ENCODE results near the gene ERG.

ERG gene

GRCh38 chr21:38365521-38365920 is 132.8 kb downstream of the ERG start:
- H3K27me3 ChIP-seq (ENCODE audit: insufficient read depth, low read length) = no peaks in the 10 kb centered on the region
- no peak overlapping the region for H3K4me3 ChIP-seq (ENCODE audit: low read length)
- no peak overlapping the region for H3K27ac ChIP-seq (ENCODE audit: low read length)
- H3K36me3 ChIP-seq (ENCODE audit: insufficient read depth, low read depth, low read length) = no peaks in the 10 kb centered on the region
- H3K9ac ChIP-seq (ENCODE audit: low read depth, low read length) = no peak overlapping the region
- no peaks in the 10 kb centered on the region; the same call in 1 of the 2 replicates for H3K9me3 ChIP-seq (ENCODE audit: insufficient read depth, low read depth, low read length)
- no peaks in the 10 kb centered on the region for H3K4me1 ChIP-seq (ENCODE audit: insufficient read depth, low read length)

DNA sequence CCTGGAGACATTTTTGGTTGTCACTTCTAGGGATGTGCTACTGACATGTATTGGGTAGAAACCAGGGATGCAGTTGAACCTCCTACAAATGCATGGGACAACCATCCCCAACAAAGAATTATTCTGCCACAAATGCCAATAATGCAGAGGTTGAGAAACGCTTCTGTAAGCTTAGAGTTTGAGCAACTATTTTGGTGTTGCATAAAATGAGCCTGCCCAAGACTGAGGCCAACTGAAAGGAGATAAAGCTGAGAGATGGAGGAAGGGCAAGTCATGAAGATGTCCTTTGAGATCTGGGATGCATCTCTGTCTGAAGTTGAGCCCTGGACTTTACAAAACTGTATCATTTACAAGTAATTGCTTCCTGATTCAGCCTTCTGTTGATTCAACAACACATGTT is 134.6 kb downstream of the ERG start:
- Histone ChIP-seq H3K36me3 (ENCODE audit: insufficient read depth, low read depth, low read length) (no peaks in the 10 kb centered on the region), H3K27ac (ENCODE audit: low read length) (no peak overlapping the region), H3K9me3 (ENCODE audit: insufficient read depth, low read depth, low read length) (no peaks in the 10 kb centered on the region), H3K27me3 (ENCODE audit: insufficient read depth, low read length) (no peaks in the 10 kb centered on the region), H3K4me3 (ENCODE audit: low read length) (no peak overlapping the region), H3K9ac (ENCODE audit: low read depth, low read length) (no peak overlapping the region), H3K4me1 (ENCODE audit: insufficient read depth, low read length) (no peaks in the 10 kb centered on the region)

- H3K4me1 ChIP-seq (ENCODE audit: insufficient read depth, low read length) = peaks cover under 1% of the 10 kb centered on the region; the same call in 1 of the 2 replicates
- H3K9me3 ChIP-seq (ENCODE audit: insufficient read depth, low read depth, low read length) = no peaks in the 10 kb centered on the region
- no peaks in the 10 kb centered on the region for H3K36me3 ChIP-seq (ENCODE audit: insufficient read depth, low read depth, low read length)
- H3K27me3 ChIP-seq (ENCODE audit: insufficient read depth, low read length) = no peaks in the 10 kb centered on the region
- no peak overlapping the region for H3K9ac ChIP-seq (ENCODE audit: low read depth, low read length)
- no peak overlapping the region for H3K4me3 ChIP-seq (ENCODE audit: low read length)
- no peak overlapping the region for H3K27ac ChIP-seq (ENCODE audit: low read length)
Observed at GRCh38 chr21:38361324-38361723, 137.0 kb downstream of the ERG start.

DNA sequence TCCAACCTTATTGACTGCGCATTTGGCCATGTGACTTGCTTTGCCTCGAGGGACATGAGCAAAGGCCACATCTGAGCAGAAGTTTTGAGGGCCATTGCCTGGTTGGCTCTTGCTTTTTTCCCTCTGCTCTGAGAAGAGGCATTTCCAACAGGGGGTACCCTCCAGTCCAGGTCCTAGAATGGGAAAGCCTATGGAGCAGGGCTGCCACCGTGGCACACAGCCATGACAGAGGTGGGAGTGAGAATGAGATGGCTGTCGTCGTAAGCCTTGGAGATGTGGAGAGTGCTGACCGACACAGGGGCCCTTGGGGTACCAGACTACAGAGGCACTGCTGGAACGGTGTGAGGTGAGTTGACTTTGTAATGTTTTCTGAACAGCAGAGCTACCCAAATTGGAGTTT is 138.4 kb downstream of the ERG start:
- Histone ChIP-seq H3K36me3 (ENCODE audit: insufficient read depth, low read depth, low read length) (no peaks in the 10 kb centered on the region), H3K27ac (ENCODE audit: low read length) (no peak overlapping the region)

DNA sequence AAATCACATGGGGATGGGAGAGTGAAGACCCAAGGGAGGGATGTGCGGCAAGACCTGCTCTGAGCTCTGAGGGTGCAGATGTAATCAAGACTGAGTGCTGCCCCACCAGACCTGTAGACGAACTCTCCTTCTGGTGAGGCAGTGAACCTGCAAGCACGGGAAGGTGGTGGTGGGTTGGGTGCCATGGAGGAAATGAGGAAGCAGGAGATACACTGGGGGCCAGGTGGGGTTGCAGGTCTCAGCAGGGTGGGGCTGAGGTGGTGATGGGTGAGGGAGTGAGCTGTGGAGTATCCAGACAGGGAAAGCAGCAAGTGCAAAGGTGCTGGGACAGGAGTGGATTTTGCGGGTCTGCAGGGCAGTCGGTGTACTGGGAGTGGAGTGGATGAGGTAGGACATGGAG is 139.2 kb downstream of the ERG start:
- Histone ChIP-seq H3K36me3 (ENCODE audit: insufficient read depth, low read depth, low read length) (no peaks in the 10 kb centered on the region), H3K27me3 (ENCODE audit: insufficient read depth, low read length) (peaks cover 8% of the 10 kb centered on the region; the same call in 1 of the 2 replicates), H3K4me3 (ENCODE audit: low read length) (no peak overlapping the region), H3K4me1 (ENCODE audit: insufficient read depth, low read length) (peaks cover 3% of the 10 kb centered on the region; the same call in 1 of the 2 replicates), H3K9me3 (ENCODE audit: insufficient read depth, low read depth, low read length) (no peaks in the 10 kb centered on the region), H3K9ac (ENCODE audit: low read depth, low read length) (no peak overlapping the region), H3K27ac (ENCODE audit: low read length) (no peak overlapping the region)

More for the DNA sequence above, 138.4 kb downstream of the ERG start:
- H3K9me3 ChIP-seq (ENCODE audit: insufficient read depth, low read depth, low read length) = no peaks in the 10 kb centered on the region
- peaks cover 8% of the 10 kb centered on the region; the same call in 1 of the 2 replicates for H3K27me3 ChIP-seq (ENCODE audit: insufficient read depth, low read length)
- H3K4me1 ChIP-seq (ENCODE audit: insufficient read depth, low read length) = peaks cover 3% of the 10 kb centered on the region; the same call in 1 of the 2 replicates
- no peak overlapping the region for H3K4me3 ChIP-seq (ENCODE audit: low read length)
- no peak overlapping the region for H3K9ac ChIP-seq (ENCODE audit: low read depth, low read length)

- Histone ChIP-seq H3K27ac (ENCODE audit: low read length) (no peak overlapping the region), H3K27me3 (ENCODE audit: insufficient read depth, low read length) (peaks cover 8% of the 10 kb centered on the region; the same call in 1 of the 2 replicates), H3K9me3 (ENCODE audit: insufficient read depth, low read depth, low read length) (no peaks in the 10 kb centered on the region), H3K36me3 (ENCODE audit: insufficient read depth, low read depth, low read length) (no peaks in the 10 kb centered on the region), H3K4me3 (ENCODE audit: low read length) (no peak overlapping the region), H3K4me1 (ENCODE audit: insufficient read depth, low read length) (peaks cover 3% of the 10 kb centered on the region; the same call in 1 of the 2 replicates), H3K9ac (ENCODE audit: low read depth, low read length) (no peak overlapping the region)
Observed at GRCh38 chr21:38358666-38359065, 139.6 kb downstream of the ERG start.

- Histone ChIP-seq H3K27me3 (ENCODE audit: insufficient read depth, low read length) (peaks cover 8% of the 10 kb centered on the region; the same call in 1 of the 2 replicates), H3K27ac (ENCODE audit: low read length) (no peak overlapping the region), H3K4me1 (ENCODE audit: insufficient read depth, low read length) (peaks cover 3% of the 10 kb centered on the region; the same call in 1 of the 2 replicates), H3K36me3 (ENCODE audit: insufficient read depth, low read depth, low read length) (no peaks in the 10 kb centered on the region), H3K9me3 (ENCODE audit: insufficient read depth, low read depth, low read length) (no peaks in the 10 kb centered on the region), H3K9ac (ENCODE audit: low read depth, low read length) (no peak overlapping the region), H3K4me3 (ENCODE audit: low read length) (no peak overlapping the region)
Observed at GRCh38 chr21:38358098-38358497, 140.2 kb downstream of the ERG start.

GRCh38 chr21:38356883-38357625 is 141.2 kb downstream of the ERG start:
- Histone ChIP-seq H3K4me3 (ENCODE audit: low read length) (no peak overlapping the region), H3K27ac (ENCODE audit: low read length) (no peak overlapping the region), H3K36me3 (ENCODE audit: insufficient read depth, low read depth, low read length) (no peaks in the 10 kb centered on the region), H3K4me1 (ENCODE audit: insufficient read depth, low read length) (peaks cover 8% of the 10 kb centered on the region; the same call in 1 of the 2 replicates), H3K9me3 (ENCODE audit: insufficient read depth, low read depth, low read length) (no peaks in the 10 kb centered on the region), H3K9ac (ENCODE audit: low read depth, low read length) (no peak overlapping the region), H3K27me3 (ENCODE audit: insufficient read depth, low read length) (peaks cover 13% of the 10 kb centered on the region)

- no peaks in the 10 kb centered on the region for H3K36me3 ChIP-seq (ENCODE audit: insufficient read depth, low read depth, low read length)
- peaks cover 16% of the 10 kb centered on the region; the same call in 1 of the 2 replicates for H3K4me1 ChIP-seq (ENCODE audit: insufficient read depth, low read length)
- H3K9ac ChIP-seq (ENCODE audit: low read depth, low read length) = no peak overlapping the region
- no peak overlapping the region for H3K4me3 ChIP-seq (ENCODE audit: low read length)
- no peaks in the 10 kb centered on the region for H3K9me3 ChIP-seq (ENCODE audit: insufficient read depth, low read depth, low read length)
- no peak overlapping the region for H3K27ac ChIP-seq (ENCODE audit: low read length)
- peaks cover 19% of the 10 kb centered on the region for H3K27me3 ChIP-seq (ENCODE audit: insufficient read depth, low read length)
Observed at GRCh38 chr21:38355992-38356781, 142.1 kb downstream of the ERG start.

DNA sequence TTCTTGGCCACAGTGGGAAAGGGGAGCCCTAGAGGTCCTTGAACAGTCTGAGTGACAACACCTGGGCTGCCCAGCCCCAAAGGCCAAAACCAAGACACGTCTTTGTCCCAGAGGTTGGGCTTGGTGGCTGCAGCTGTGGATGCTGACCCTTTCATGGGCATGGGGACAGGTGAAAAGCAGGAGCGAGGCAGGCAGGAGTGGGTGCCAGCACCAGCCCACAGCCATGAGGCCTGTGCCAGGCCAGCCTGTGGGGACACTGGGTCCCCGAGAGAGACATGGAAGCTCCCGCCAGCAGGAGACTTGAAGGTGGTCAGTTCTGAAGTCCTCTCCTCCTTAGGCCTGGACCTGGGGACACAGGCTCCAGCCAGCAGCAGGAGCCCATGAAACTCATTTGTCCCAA is 142.9 kb downstream of the ERG start:
- Histone ChIP-seq H3K9ac (ENCODE audit: low read depth, low read length) (no peak overlapping the region), H3K27ac (ENCODE audit: low read length) (no peak overlapping the region), H3K27me3 (ENCODE audit: insufficient read depth, low read length) (peaks cover 26% of the 10 kb centered on the region), H3K4me1 (ENCODE audit: insufficient read depth, low read length) (peaks cover 19% of the 10 kb centered on the region; the same call in 1 of the 2 replicates), H3K36me3 (ENCODE audit: insufficient read depth, low read depth, low read length) (no peaks in the 10 kb centered on the region), H3K9me3 (ENCODE audit: insufficient read depth, low read depth, low read length) (no peaks in the 10 kb centered on the region), H3K4me3 (ENCODE audit: low read length) (no peak overlapping the region)

GRCh38 chr21:38354746-38355145 is 143.5 kb downstream of the ERG start:
- Histone ChIP-seq H3K36me3 (ENCODE audit: insufficient read depth, low read depth, low read length) (no peaks in the 10 kb centered on the region), H3K4me1 (ENCODE audit: insufficient read depth, low read length) (peaks cover 19% of the 10 kb centered on the region; the same call in 1 of the 2 replicates), H3K4me3 (ENCODE audit: low read length) (no peak overlapping the region), H3K27me3 (ENCODE audit: insufficient read depth, low read length) (peaks cover 28% of the 10 kb centered on the region), H3K9ac (ENCODE audit: low read depth, low read length) (no peak overlapping the region), H3K9me3 (ENCODE audit: insufficient read depth, low read depth, low read length) (no peaks in the 10 kb centered on the region), H3K27ac (ENCODE audit: low read length) (no peak overlapping the region)

Data from iPS-20b (cell line).